Trophoblast cell (in vitro differentiated cells and primary cell): ENCODE results near the gene FRMPD4.

Experiments used
- DNase-seq, 2 donors: peaks; one replicate each; pipeline ENCODE4 v3.0.0-alpha.2; 2016
- H2AFZ ChIP-seq: 2 replicates; pipeline ENCODE4 v1.6.1; 2013; ENCODE audit warnings: low read length, moderate library complexity, mild to moderate bottlenecking; ENCODE audit not compliant: insufficient read depth, poor library complexity
- H2AK5ac ChIP-seq: 2 replicates; pipeline ENCODE4 v1.6.1; 2013; ENCODE audit warnings: mild to moderate bottlenecking, low read length
- H2BK120ac ChIP-seq: 2 replicates; pipeline ENCODE4 v1.6.1; 2013; ENCODE audit warnings: low read length, mild to moderate bottlenecking, moderate library complexity; ENCODE audit not compliant: insufficient read depth, poor library complexity
- H2BK12ac ChIP-seq: 2 replicates; pipeline ENCODE4 v1.6.1; 2013; ENCODE audit warnings: mild to moderate bottlenecking, low read length, moderate library complexity
- H2BK5ac ChIP-seq: 2 replicates; pipeline ENCODE4 v1.6.1; 2013; ENCODE audit warnings: low read length, low read depth, moderate library complexity, mild to moderate bottlenecking; ENCODE audit not compliant: poor library complexity
- H3K14ac ChIP-seq: 2 replicates; pipeline ENCODE4 v1.6.1; 2013; ENCODE audit warnings: mild to moderate bottlenecking, low read length
- H3K18ac ChIP-seq: 2 replicates; pipeline ENCODE4 v1.6.1; 2013; ENCODE audit warnings: mild to moderate bottlenecking, low read length
- H3K23ac ChIP-seq: 2 replicates; pipeline ENCODE4 v1.6.1; 2013; ENCODE audit warnings: low read length
- H3K27ac ChIP-seq: 2 replicates; pipeline ENCODE4 v1.5.1; 2013; ENCODE audit warnings: low read depth, mild to moderate bottlenecking, inconsistent platforms, low read length, moderate library complexity
- H3K27me3 ChIP-seq: 2 replicates; pipeline ENCODE4 v1.6.1; 2013; ENCODE audit warnings: inconsistent platforms, mild to moderate bottlenecking, low read length, moderate library complexity; ENCODE audit not compliant: insufficient read depth
- H3K36me3 ChIP-seq, 2 experiments: 1 replicate in 1 of 2; 2 replicates in 1 of 2; pipeline ENCODE4 v1.6.1; 2013; ENCODE audit warnings: low read length in 2 of 2, mild to moderate bottlenecking in 2 of 2, moderate library complexity in 1 of 2; ENCODE audit not compliant: insufficient read depth in 2 of 2, control insufficient read depth in 1 of 2
- H3K4ac ChIP-seq: 2 replicates; pipeline ENCODE4 v1.6.1; 2013; ENCODE audit warnings: low read depth, mild to moderate bottlenecking, low read length, moderate library complexity
- H3K4me1 ChIP-seq, 2 experiments: 1 replicate in 1 of 2; 2 replicates in 1 of 2; pipeline ENCODE4 v1.6.1; 2013; ENCODE audit warnings: low read length in 2 of 2, mild to moderate bottlenecking in 2 of 2, moderate library complexity in 1 of 2; ENCODE audit not compliant: insufficient read depth in 2 of 2, control insufficient read depth in 1 of 2
- H3K4me2 ChIP-seq: 2 replicates; pipeline ENCODE4 v1.6.1; 2013; ENCODE audit warnings: inconsistent platforms, mild to moderate bottlenecking, low read length, moderate library complexity
- H3K4me3 ChIP-seq: 2 replicates; pipeline ENCODE4 v1.5.1; 2013; ENCODE audit warnings: mild to moderate bottlenecking, low read depth, low read length, inconsistent platforms
- H3K79me1 ChIP-seq: one replicate; pipeline ENCODE4 v1.6.1; 2013; ENCODE audit warnings: low read length
- H3K79me2 ChIP-seq: 2 replicates; pipeline ENCODE4 v1.6.1; 2013; ENCODE audit warnings: low read length, mild to moderate bottlenecking; ENCODE audit not compliant: control insufficient read depth, insufficient read depth, poor library complexity
- H3K9ac ChIP-seq: 2 replicates; pipeline ENCODE4 v1.6.1; 2013; ENCODE audit warnings: mild to moderate bottlenecking, low read length
- H3K9me3 ChIP-seq: 2 replicates; pipeline ENCODE4 v1.6.1; 2013; ENCODE audit warnings: low read depth, mild to moderate bottlenecking, control low read depth, inconsistent platforms, low read length; ENCODE audit not compliant: insufficient read depth
- H4K12ac ChIP-seq: 2 replicates; pipeline ENCODE4 v1.6.1; 2013; ENCODE audit warnings: low read depth, mild to moderate bottlenecking, low read length, moderate library complexity
- H4K8ac ChIP-seq: 2 replicates; pipeline ENCODE4 v1.6.1; 2013; ENCODE audit warnings: low read depth, mild to moderate bottlenecking, low read length, moderate library complexity
- H4K91ac ChIP-seq: one replicate; pipeline ENCODE4 v1.6.1; 2013; ENCODE audit warnings: low read depth, mild to moderate bottlenecking, low read length, moderate library complexity
- WGBS: extraction: QIAGEN DNeasy Blood & Tissue Kit; methylation state at CpG from one replicate; pipeline ENCODE4 v1.1.7; 2013; ENCODE audit warnings: missing lambda C conversion rate; ENCODE audit not compliant: insufficient read length, insufficient coverage; ENCODE audit errors: extremely low coverage; 5-methylcytosine and 5-hydroxymethylcytosine counted together

FRMPD4 gene

GRCh38 chrX:12648995-12649394, 510.7 kb downstream of the FRMPD4 start:
- H3K18ac ChIP-seq, result no peak overlapping the region
- no peak overlapping the region for H2AFZ ChIP-seq
- no peak overlapping the region for H4K8ac ChIP-seq
- H2AK5ac ChIP-seq, result no peak overlapping the region
- no peak for DNase-seq
- no peaks in the 10 kb centered on the region for H3K36me3 ChIP-seq
- no peak overlapping the region for H4K12ac ChIP-seq
- no peaks in the 10 kb centered on the region for H3K27me3 ChIP-seq
- no peak overlapping the region for H4K91ac ChIP-seq
- no CpG with 5 or more reads among the region's 5 CpGs for WGBS
- no peak overlapping the region for H2BK12ac ChIP-seq
- no peaks in the 10 kb centered on the region for H3K4me1 ChIP-seq
- H3K4me2 ChIP-seq, result no peak overlapping the region
- H3K9me3 ChIP-seq, result no peaks in the 10 kb centered on the region
- no peak overlapping the region for H3K4ac ChIP-seq
- H3K14ac ChIP-seq, result no peak overlapping the region
- H2BK5ac ChIP-seq, result no peak overlapping the region
- H3K4me3 ChIP-seq, result no peak overlapping the region
- H3K9ac ChIP-seq, result no peak overlapping the region
- no peak overlapping the region for H3K23ac ChIP-seq
- H3K27ac ChIP-seq, result no peak overlapping the region
- H2BK120ac ChIP-seq, result no peak overlapping the region
- no peaks in the 10 kb centered on the region for H3K79me1 ChIP-seq
- H3K79me2 ChIP-seq, result no peaks in the 10 kb centered on the region

- H4K91ac ChIP-seq, result no peak overlapping the region
- no peaks in the 10 kb centered on the region for H3K36me3 ChIP-seq
- no peak overlapping the region for H2AK5ac ChIP-seq
- no peaks in the 10 kb centered on the region for H3K27me3 ChIP-seq
- H2BK120ac ChIP-seq, result no peak overlapping the region
- no peak for DNase-seq
- no peak overlapping the region for H2BK12ac ChIP-seq
- H3K18ac ChIP-seq, result no peak overlapping the region
- H3K14ac ChIP-seq, result no peak overlapping the region
- H3K4me2 ChIP-seq, result no peak overlapping the region
- WGBS, result no CpG with 5 or more reads among the region's 1 CpG
- H3K4me1 ChIP-seq, result no peaks in the 10 kb centered on the region
- H3K9me3 ChIP-seq, result no peaks in the 10 kb centered on the region
- H3K4me3 ChIP-seq, result no peak overlapping the region
- no peaks in the 10 kb centered on the region for H3K79me1 ChIP-seq
- H3K79me2 ChIP-seq, result no peaks in the 10 kb centered on the region
- no peak overlapping the region for H2AFZ ChIP-seq
- H3K27ac ChIP-seq, result no peak overlapping the region
- no peak overlapping the region for H3K9ac ChIP-seq
- no peak overlapping the region for H3K4ac ChIP-seq
- no peak overlapping the region for H3K23ac ChIP-seq
- H2BK5ac ChIP-seq, result no peak overlapping the region
- no peak overlapping the region for H4K8ac ChIP-seq
- H4K12ac ChIP-seq, result no peak overlapping the region
These were observed 519.2 kb downstream of the FRMPD4 start for GRCh38 chrX:12657433-12657832.

- H3K4me2 ChIP-seq, result no peak overlapping the region
- no peaks in the 10 kb centered on the region for H3K27me3 ChIP-seq
- H2BK12ac ChIP-seq, result no peak overlapping the region
- no CpG with 5 or more reads among the region's 1 CpG for WGBS
- no peak overlapping the region for H2AFZ ChIP-seq
- no peak overlapping the region for H2BK5ac ChIP-seq
- H3K4me3 ChIP-seq, result no peak overlapping the region
- H3K23ac ChIP-seq, result no peak overlapping the region
- H4K12ac ChIP-seq, result no peak overlapping the region
- no peak overlapping the region for H2BK120ac ChIP-seq
- H4K91ac ChIP-seq, result no peak overlapping the region
- H3K27ac ChIP-seq, result no peak overlapping the region
- no peak overlapping the region for H3K4ac ChIP-seq
- H3K9ac ChIP-seq, result no peak overlapping the region
- H3K4me1 ChIP-seq, result no peaks in the 10 kb centered on the region
- H3K18ac ChIP-seq, result no peak overlapping the region
- H4K8ac ChIP-seq, result no peak overlapping the region
- H3K36me3 ChIP-seq, result no peaks in the 10 kb centered on the region
- H2AK5ac ChIP-seq, result no peak overlapping the region
- H3K14ac ChIP-seq, result no peak overlapping the region
- no peak for DNase-seq
- no peaks in the 10 kb centered on the region for H3K79me2 ChIP-seq
- no peaks in the 10 kb centered on the region for H3K79me1 ChIP-seq
- H3K9me3 ChIP-seq, result no peaks in the 10 kb centered on the region
These were observed 519.6 kb downstream of the FRMPD4 start for GRCh38 chrX:12657881-12658280.

GRCh38 chrX:12661464-12661863, 523.2 kb downstream of the FRMPD4 start:
- Histone ChIP-seq H4K12ac (no peak overlapping the region), H3K18ac (no peak overlapping the region), H3K27me3 (no peaks in the 10 kb centered on the region), H3K4me2 (no peak overlapping the region), H3K9ac (no peak overlapping the region), H3K27ac (no peak overlapping the region), H3K4me3 (no peak overlapping the region), H3K36me3 (no peaks in the 10 kb centered on the region), H3K23ac (no peak overlapping the region), H4K8ac (no peak overlapping the region), H3K4me1 (no peaks in the 10 kb centered on the region), H2AK5ac (no peak overlapping the region), H4K91ac (no peak overlapping the region), H2BK120ac (no peak overlapping the region), H3K79me2 (no peaks in the 10 kb centered on the region), H3K4ac (no peak overlapping the region), H2BK12ac (no peak overlapping the region), H3K79me1 (no peaks in the 10 kb centered on the region), H2AFZ (no peak overlapping the region), H3K14ac (no peak overlapping the region), H2BK5ac (no peak overlapping the region), H3K9me3 (no peaks in the 10 kb centered on the region)
- no peak for DNase-seq
- no CpG with 5 or more reads among the region's 2 CpGs for WGBS
